Sigmoid colon (tissue), 7 donors: Measurements from ENCODE around the gene CAPRIN2. TPM values are rescaled to one million over a fixed set of nuclear protein-coding genes. Genes with fewer than 3 reads are reported as not detected.

Experiments
- DNase-seq: peaks from one replicate; pipeline ENCODE4 v3.0.0-alpha.2; 2019
- H3K27ac ChIP-seq, 4 donors: fragments of 200-600 bp; sonication (generic); one replicate each; pipeline ENCODE4 v1.5.1; 2016 to 2019; ENCODE audit warnings: mild to moderate bottlenecking in 1 of 4
- H3K27me3 ChIP-seq, 3 donors: fragments of 200-600 bp; sonication (generic); one replicate each; pipeline ENCODE4 v1.5.1; 2019; ENCODE audit warnings: mild to moderate bottlenecking in 1 of 3
- H3K36me3 ChIP-seq, 4 donors: fragments of 200-600 bp; sonication (generic); one replicate each; pipeline ENCODE4 v1.5.1; 2016 to 2019
- H3K4me1 ChIP-seq, 4 donors: fragments of 200-600 bp; sonication (generic); one replicate each; pipeline ENCODE4 v1.5.1; 2017 to 2019
- H3K4me3 ChIP-seq, 4 donors: fragments of 200-600 bp; sonication (generic); one replicate each; pipeline ENCODE4 v1.5.1; 2017 to 2019; ENCODE audit warnings: mild to moderate bottlenecking in 2 of 4, moderate library complexity in 1 of 4
- H3K9me3 ChIP-seq, 4 donors: fragments of 200-600 bp in 3 of 4; sonication (generic) in 3 of 4; one replicate each; pipeline versions ENCODE4 v1.5.1 to v1.6.1; 2013 to 2019
- CTCF ChIP-seq, 4 experiments: fragments of 450-650 bp in 3 of 4; fragments of 200-600 bp in 1 of 4; IDR thresholded peaks; one replicate each; pipeline ENCODE4 v1.5.1; 2016 to 2019; ENCODE audit warnings: antibody characterized with exemption in 4 of 4, mild to moderate bottlenecking in 3 of 4, moderate library complexity in 2 of 4
- EP300 ChIP-seq, 4 donors: sonication (generic); formaldehyde crosslinking; IDR thresholded peaks; one replicate each; pipeline ENCODE4 v1.6.1; 2017; ENCODE audit warnings: antibody characterized with exemption in 4 of 4
- POLR2A ChIP-seq, 2 donors: fragments of 450-650 bp; IDR thresholded peaks; one replicate each; pipeline ENCODE4 v1.6.1; 2016; ENCODE audit warnings: antibody characterized with exemption in 2 of 2, mild to moderate bottlenecking in 2 of 2, moderate library complexity in 2 of 2
- POLR2AphosphoS5 ChIP-seq, 4 donors: sonication (generic); formaldehyde crosslinking; IDR thresholded peaks; one replicate each; pipeline ENCODE4 v1.6.1; 2017; ENCODE audit warnings: antibody characterized with exemption in 4 of 4
- WGBS, 2 donors: extraction: QIAGEN DNeasy Blood & Tissue Kit; methylation state at CpG; one replicate each; pipeline ENCODE4 v1.1.7; 2013; 5-methylcytosine and 5-hydroxymethylcytosine counted together
- intact Hi-C: fragments of 100-400 bp; cut with DNase I; formaldehyde crosslinking; loops from one replicate; pipeline ENCODE4 v1.15.1; 2023
- polyA plus RNA-seq, 3 donors: library from polyadenylated mRNA; stranded (reverse); fragments of 200-250 nt; gene quantifications; one replicate each; pipeline ENCODE4 v1.2.3, GENCODE V29; 2013
- total RNA-seq, 4 donors: library from RNA; depleted of rRNA; stranded (reverse); fragments of >200 nt; gene quantifications; one replicate each; pipeline ENCODE4 v1.1.0, GENCODE V29; 2016
- donor health status: healthy with polysubstance abuse.
- donor health status: Bipolar disorder and iron deficiency.
- donor health status: healthy.

Gene CAPRIN2
- total and polyA plus RNA-seq, 7 donors: 2.1 to 42.9 (median 25.0) TPM

GRCh38 chr12:30730011-30730410 is 24.7 kb downstream of the CAPRIN2 start:
- Histone ChIP-seq H3K27me3 (no peaks in the 10 kb centered on the region), H3K36me3 (peaks cover 0 to 52% (median 0%) of the 10 kb centered on the region in 4 donors), H3K4me1 (peaks cover 0 to 11% (median 3%) of the 10 kb centered on the region in 4 donors), H3K27ac (no peak overlapping the region), H3K4me3 (no peak overlapping the region), H3K9me3 (no peaks in the 10 kb centered on the region)
- DNase-seq: no peak
- intact Hi-C loops: no loop called here
- WGBS, 2 donors: 92 to 93% methylated on average over 2 of the region's 2 CpGs
- TF ChIP-seq POLR2AphosphoS5 (IDR thresholded peaks at IDR 0.05) (no peak), POLR2A (IDR thresholded peaks at IDR 0.05) (no peak), EP300 (IDR thresholded peaks at IDR 0.05) (no peak), CTCF (IDR thresholded peaks at IDR 0.05) (no peak)

DNA sequence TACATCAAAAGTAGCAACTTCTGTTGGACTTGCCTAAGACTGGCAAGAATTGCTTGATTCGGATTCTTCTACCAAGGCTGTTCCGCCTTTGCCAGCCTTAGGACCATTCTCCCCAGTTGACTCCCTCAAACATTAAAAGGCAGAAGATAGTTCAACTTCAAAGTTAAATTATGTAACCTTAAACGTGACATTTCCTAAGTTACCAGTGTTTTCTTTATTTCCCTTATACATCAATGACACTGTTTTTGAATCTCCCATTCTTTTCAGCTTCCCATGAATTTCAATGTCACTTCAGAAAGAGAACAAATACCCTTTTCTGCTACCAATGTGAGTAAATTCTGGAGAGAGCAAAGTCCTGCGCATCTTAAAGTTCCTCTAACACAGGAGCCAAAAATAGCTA is 25.2 kb downstream of the CAPRIN2 start:
- peaks cover 0 to 51% (median 0%) of the 10 kb centered on the region in 4 donors for H3K36me3 ChIP-seq
- no peak overlapping the region for H3K4me3 ChIP-seq
- H3K9me3 ChIP-seq: no peaks in the 10 kb centered on the region
- H3K4me1 ChIP-seq: peaks cover 0 to 11% (median 3%) of the 10 kb centered on the region in 4 donors
- WGBS, 2 donors: 94 to 96% methylated on average over 4 of the region's 4 CpGs
- H3K27ac ChIP-seq: no peak overlapping the region
- H3K27me3 ChIP-seq: no peaks in the 10 kb centered on the region
- intact Hi-C loops: no loop called here
- TF ChIP-seq POLR2AphosphoS5 (IDR thresholded peaks at IDR 0.05) (no peak), EP300 (IDR thresholded peaks at IDR 0.05) (no peak), CTCF (IDR thresholded peaks at IDR 0.05) (no peak), POLR2A (IDR thresholded peaks at IDR 0.05) (no peak)
- no peak for DNase-seq

GRCh38 chr12:30726647-30727046 is 28.1 kb downstream of the CAPRIN2 start:
- Histone ChIP-seq H3K27ac (no peak overlapping the region), H3K27me3 (no peaks in the 10 kb centered on the region), H3K36me3 (peaks cover 0 to 63% (median 1%) of the 10 kb centered on the region in 4 donors), H3K9me3 (no peaks in the 10 kb centered on the region), H3K4me1 (peaks cover 0 to 11% (median 3%) of the 10 kb centered on the region in 4 donors), H3K4me3 (no peak overlapping the region)
- intact Hi-C loops: no loop called here
- DNase-seq: no peak
- 96 to 98% methylated on average over 1 of the region's 1 CpG for WGBS, 2 donors
- TF ChIP-seq EP300 (IDR thresholded peaks at IDR 0.05): no peak
- TF ChIP-seq CTCF (IDR thresholded peaks at IDR 0.05): no peak
- TF ChIP-seq POLR2AphosphoS5 (IDR thresholded peaks at IDR 0.05): no peak
- no peak for TF ChIP-seq POLR2A (IDR thresholded peaks at IDR 0.05)

DNA sequence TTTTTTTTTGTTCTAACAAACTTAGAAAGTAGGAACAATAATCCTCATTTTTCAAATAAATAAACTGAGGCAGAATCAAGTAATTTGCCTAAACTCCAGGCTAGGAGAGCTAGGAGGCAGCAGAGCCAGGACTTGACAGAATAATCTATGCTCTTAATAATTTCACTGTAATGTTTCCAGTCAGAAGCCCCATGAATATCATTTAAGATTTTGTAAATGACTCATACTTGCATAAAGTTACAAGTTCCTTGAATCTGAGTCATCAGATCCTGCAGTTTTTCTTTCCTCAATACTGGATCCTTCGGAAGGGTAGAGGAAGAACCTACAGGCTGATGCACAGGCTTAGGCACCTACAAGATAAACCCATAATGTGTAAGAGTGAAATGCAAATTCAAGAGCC is 29.0 kb downstream of the CAPRIN2 start:
- H3K27ac ChIP-seq: no peak overlapping the region
- H3K27me3 ChIP-seq: no peaks in the 10 kb centered on the region
- no peak overlapping the region for H3K4me3 ChIP-seq
- H3K4me1 ChIP-seq: peaks cover 0 to 11% (median 3%) of the 10 kb centered on the region in 4 donors
- H3K36me3 ChIP-seq: peaks cover 0 to 72% (median 5%) of the 10 kb centered on the region in 4 donors
- intact Hi-C loops: no loop called here
- DNase-seq: no peak
- 80 to 86% methylated on average over 1 of the region's 1 CpG for WGBS, 2 donors
- H3K9me3 ChIP-seq: no peaks in the 10 kb centered on the region
- TF ChIP-seq EP300 (IDR thresholded peaks at IDR 0.05) (no peak), POLR2AphosphoS5 (IDR thresholded peaks at IDR 0.05) (no peak)

DNA sequence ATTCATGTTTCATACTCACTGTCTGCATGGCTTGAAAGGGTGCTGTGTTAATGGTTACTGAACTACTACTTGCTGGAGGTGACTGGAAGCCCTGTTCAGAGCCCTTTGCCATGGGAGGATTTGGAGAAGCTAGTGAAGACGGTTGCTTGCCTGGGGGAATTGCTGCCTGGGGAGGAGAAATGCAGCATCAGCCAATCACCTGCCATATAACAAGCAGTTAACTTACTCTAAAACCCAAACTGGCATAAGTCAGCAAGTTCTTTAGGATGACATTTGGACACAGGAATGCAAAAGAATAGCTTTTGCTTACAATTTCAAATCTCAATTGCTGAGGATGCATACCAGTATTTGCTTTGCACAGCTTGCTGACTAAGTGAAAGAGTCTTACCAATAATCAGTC is 35.7 kb downstream of the CAPRIN2 start:
- WGBS, 2 donors: 75 to 85% methylated on average over 1 of the region's 1 CpG
- no peak overlapping the region for H3K27ac ChIP-seq
- H3K4me1 ChIP-seq: no peaks in the 10 kb centered on the region
- H3K36me3 ChIP-seq: peaks cover 0 to 84% (median 14%) of the 10 kb centered on the region in 4 donors
- DNase-seq: no peak
- TF ChIP-seq POLR2A (IDR thresholded peaks at IDR 0.05) (no peak), POLR2AphosphoS5 (IDR thresholded peaks at IDR 0.05) (no peak), CTCF (IDR thresholded peaks at IDR 0.05) (no peak), EP300 (IDR thresholded peaks at IDR 0.05) (no peak)
- intact Hi-C loops: no loop called here
- H3K4me3 ChIP-seq: no peak overlapping the region
- no peaks in the 10 kb centered on the region for H3K9me3 ChIP-seq
- H3K27me3 ChIP-seq: no peaks in the 10 kb centered on the region
